Measurements from ENCODE around the gene PFKFB2. TPM values are rescaled to one million over a fixed set of nuclear protein-coding genes. Genes with fewer than 3 reads are reported as not detected.

The PFKFB2 gene
- polyA plus RNA-seq, 1 donor (not counting 4 experiments of a cell fraction or from before 2014, with no cell fraction given), result 12.2 TPM

DNA sequence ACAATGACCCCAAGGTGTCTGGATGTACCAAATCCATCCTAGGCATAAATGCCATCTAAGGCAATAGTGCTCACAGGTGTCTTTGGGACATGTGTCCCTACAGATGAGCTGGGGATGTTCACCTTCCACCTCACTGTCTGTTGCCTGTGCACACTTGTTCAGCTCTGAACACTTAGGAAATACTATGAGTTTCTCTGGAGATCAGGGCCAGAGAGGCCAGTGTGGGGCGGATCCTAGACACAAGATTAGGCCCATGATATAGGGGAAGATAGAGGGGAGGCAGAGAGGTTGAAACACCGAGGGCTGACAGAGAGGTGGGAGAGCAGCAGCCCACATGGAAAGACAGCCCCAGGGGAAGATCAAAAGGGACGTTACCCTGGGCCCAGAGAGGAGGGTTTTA lies 46.2 kb upstream of the PFKFB2 start:
- dilution Hi-C loops (cut with MboI; ENCODE audit: extremely low pct_ligation_motif_present, low sequenced_read_pairs), result no loop called here
- Histone ChIP-seq H3K27ac (ENCODE audit: control insufficient read depth, insufficient read depth, low read length) (peak overlapping the region; percentile 97), H2AFZ (ENCODE audit: control insufficient read depth, low read length) (no peak overlapping the region), H3K9ac (ENCODE audit: control insufficient read depth, extremely low read depth, insufficient read depth, low read length) (peak overlapping the region; percentile 81), H3K27me3 (ENCODE audit: control insufficient read depth, extremely low read depth, insufficient read depth, low read length) (no peaks in the 10 kb centered on the region), H3K4me1 (ENCODE audit: control insufficient read depth, extremely low read depth, insufficient read depth, low read length) (peaks cover 56% of the 10 kb centered on the region), H3K4me2 (ENCODE audit: control insufficient read depth, extremely low read depth, insufficient read depth, low read depth, low read length) (peak overlapping the region; percentile 83), H3K9me3 (ENCODE audit: control insufficient read depth, low read depth, low read length) (peaks cover 3% of the 10 kb centered on the region), H3K9me1 (ENCODE audit: control insufficient read depth, extremely low read depth, insufficient read depth, low read length) (no peaks in the 10 kb centered on the region), H3K4me3 (ENCODE audit: control insufficient read depth in 2 of 3, extremely low read depth in 1 of 3, insufficient read depth in 2 of 3, low read depth in 1 of 3, low read length in 3 of 3) (peak overlapping the region in 2 of 3 experiments; percentile 15 to 19), H4K20me1 (ENCODE audit: control insufficient read depth, extremely low read depth, insufficient read depth, low read length) (no peaks in the 10 kb centered on the region), H3K79me2 (ENCODE audit: control insufficient read depth, insufficient read depth, low read length) (no peaks in the 10 kb centered on the region), H3K36me3 (ENCODE audit: control insufficient read depth in 2 of 2, extremely low read depth in 1 of 2, insufficient read depth in 2 of 2, low read length in 2 of 2) (no peaks in the 10 kb centered on the region)
- FAIRE-seq (no peak), DNase-seq (ENCODE audit: low read depth, low spot score) (no peak)
- TF ChIP-seq, protein P1, sequence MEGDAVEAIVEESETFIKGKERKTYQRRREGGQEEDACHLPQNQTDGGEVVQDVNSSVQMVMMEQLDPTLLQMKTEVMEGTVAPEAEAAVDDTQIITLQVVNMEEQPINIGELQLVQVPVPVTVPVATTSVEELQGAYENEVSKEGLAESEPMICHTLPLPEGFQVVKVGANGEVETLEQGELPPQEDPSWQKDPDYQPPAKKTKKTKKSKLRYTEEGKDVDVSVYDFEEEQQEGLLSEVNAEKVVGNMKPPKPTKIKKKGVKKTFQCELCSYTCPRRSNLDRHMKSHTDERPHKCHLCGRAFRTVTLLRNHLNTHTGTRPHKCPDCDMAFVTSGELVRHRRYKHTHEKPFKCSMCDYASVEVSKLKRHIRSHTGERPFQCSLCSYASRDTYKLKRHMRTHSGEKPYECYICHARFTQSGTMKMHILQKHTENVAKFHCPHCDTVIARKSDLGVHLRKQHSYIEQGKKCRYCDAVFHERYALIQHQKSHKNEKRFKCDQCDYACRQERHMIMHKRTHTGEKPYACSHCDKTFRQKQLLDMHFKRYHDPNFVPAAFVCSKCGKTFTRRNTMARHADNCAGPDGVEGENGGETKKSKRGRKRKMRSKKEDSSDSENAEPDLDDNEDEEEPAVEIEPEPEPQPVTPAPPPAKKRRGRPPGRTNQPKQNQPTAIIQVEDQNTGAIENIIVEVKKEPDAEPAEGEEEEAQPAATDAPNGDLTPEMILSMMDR (optimal IDR thresholded peaks at IDR 0.05 in 1 of 3, IDR thresholded peaks at IDR 0.05 in 1 of 3, conservative IDR thresholded peaks at IDR 0.05 in 1 of 3; ENCODE audit: extremely low read depth in 1 of 3, insufficient read depth in 2 of 3, low read length in 3 of 3), result no peak
- no peak for TF ChIP-seq EZH2 (IDR thresholded peaks at IDR 0.05; ENCODE audit: low read length)

DNA sequence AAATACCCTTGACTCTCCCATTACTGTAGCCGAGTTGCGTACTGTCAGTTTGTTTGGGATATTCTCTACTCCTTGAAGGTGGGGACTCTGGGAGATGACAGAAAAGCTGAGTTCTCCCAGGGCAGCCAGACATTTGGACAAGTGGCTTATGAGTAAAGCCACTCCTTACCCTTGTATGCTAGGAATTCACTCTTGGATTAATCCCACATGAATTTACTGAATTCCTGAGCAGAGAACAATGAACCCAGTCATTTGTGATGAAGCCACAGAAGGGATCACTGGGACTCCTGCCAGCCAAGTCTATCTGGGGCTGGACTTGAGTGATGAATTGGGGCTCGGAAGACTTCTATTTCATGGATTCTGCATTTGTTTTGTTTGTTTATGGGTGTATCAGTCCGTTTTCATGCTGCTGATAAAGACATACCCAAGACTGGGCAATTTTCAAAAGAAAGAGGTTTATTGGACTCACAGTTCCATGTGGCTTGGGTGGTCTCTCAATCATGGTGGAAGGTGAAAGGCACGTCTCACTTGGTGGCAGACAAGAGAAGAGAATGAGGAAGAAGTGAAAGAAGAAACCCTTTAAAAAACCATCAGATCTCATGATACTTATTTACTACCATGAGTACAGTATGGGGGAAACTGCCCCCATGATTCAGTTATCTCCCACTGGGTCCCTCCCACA lies 45.6 kb upstream of the PFKFB2 start:
- Histone ChIP-seq H3K9ac (ENCODE audit: control insufficient read depth, extremely low read depth, insufficient read depth, low read length) (peak overlapping the region; percentile 81), H3K79me2 (ENCODE audit: control insufficient read depth, insufficient read depth, low read length) (no peaks in the 10 kb centered on the region), H3K4me1 (ENCODE audit: control insufficient read depth, extremely low read depth, insufficient read depth, low read length) (peaks cover 51% of the 10 kb centered on the region), H3K27ac (ENCODE audit: control insufficient read depth, insufficient read depth, low read length) (peak overlapping the region; percentile 97), H3K4me3 (ENCODE audit: control insufficient read depth in 2 of 3, extremely low read depth in 1 of 3, insufficient read depth in 2 of 3, low read depth in 1 of 3, low read length in 3 of 3) (peak overlapping the region in 2 of 3 experiments; percentile 15 to 19), H3K27me3 (ENCODE audit: control insufficient read depth, extremely low read depth, insufficient read depth, low read length) (no peaks in the 10 kb centered on the region), H3K9me3 (ENCODE audit: control insufficient read depth, low read depth, low read length) (peaks cover 3% of the 10 kb centered on the region), H3K9me1 (ENCODE audit: control insufficient read depth, extremely low read depth, insufficient read depth, low read length) (no peaks in the 10 kb centered on the region), H3K4me2 (ENCODE audit: control insufficient read depth, extremely low read depth, insufficient read depth, low read depth, low read length) (peak overlapping the region; percentile 83), H2AFZ (ENCODE audit: control insufficient read depth, low read length) (no peak overlapping the region), H4K20me1 (ENCODE audit: control insufficient read depth, extremely low read depth, insufficient read depth, low read length) (no peaks in the 10 kb centered on the region), H3K36me3 (ENCODE audit: control insufficient read depth in 2 of 2, extremely low read depth in 1 of 2, insufficient read depth in 2 of 2, low read length in 2 of 2) (no peaks in the 10 kb centered on the region)
- DNase-seq (ENCODE audit: low read depth, low spot score) (peak; percentile 94), FAIRE-seq (peak; percentile 66)
- dilution Hi-C loops (cut with MboI; ENCODE audit: extremely low pct_ligation_motif_present, low sequenced_read_pairs), result no loop called here
- TF ChIP-seq, protein P1 (optimal IDR thresholded peaks at IDR 0.05 in 1 of 3, IDR thresholded peaks at IDR 0.05 in 1 of 3, conservative IDR thresholded peaks at IDR 0.05 in 1 of 3; ENCODE audit: extremely low read depth in 1 of 3, insufficient read depth in 2 of 3, low read length in 3 of 3), result no peak
- no peak for TF ChIP-seq EZH2 (IDR thresholded peaks at IDR 0.05; ENCODE audit: low read length)
